Ishikawa (cell line): ENCODE measurements around the gene SOX14.

Experiments
- CEBPB ChIP-seq: IDR thresholded peaks from 2 replicates; pipeline ENCODE4 v1.6.1; 2012
- FOXM1 ChIP-seq: IDR thresholded peaks from 2 replicates; pipeline ENCODE4 v1.6.1; 2012; ENCODE audit warnings: low read depth, borderline replicate concordance
- TAF1 ChIP-seq: IDR thresholded peaks from 2 replicates; pipeline ENCODE4 v1.6.1; 2012; ENCODE audit warnings: low read depth, mild to moderate bottlenecking
- YY1 ChIP-seq: IDR thresholded peaks from 2 replicates; pipeline ENCODE4 v1.6.1; 2012; ENCODE audit warnings: low read depth
- TF ChIP-seq, protein P1 (sequence below): IDR thresholded peaks from 2 replicates; pipeline ENCODE4 v1.6.1; 2012; ENCODE audit warnings: low read depth, mild to moderate bottlenecking
- TF ChIP-seq, protein P2 (sequence below): IDR thresholded peaks from 2 replicates; pipeline ENCODE4 v1.6.1; 2012
- TF ChIP-seq, protein P3 (sequence below): IDR thresholded peaks from 2 replicates; pipeline ENCODE4 v1.6.1; 2012

DNA sequence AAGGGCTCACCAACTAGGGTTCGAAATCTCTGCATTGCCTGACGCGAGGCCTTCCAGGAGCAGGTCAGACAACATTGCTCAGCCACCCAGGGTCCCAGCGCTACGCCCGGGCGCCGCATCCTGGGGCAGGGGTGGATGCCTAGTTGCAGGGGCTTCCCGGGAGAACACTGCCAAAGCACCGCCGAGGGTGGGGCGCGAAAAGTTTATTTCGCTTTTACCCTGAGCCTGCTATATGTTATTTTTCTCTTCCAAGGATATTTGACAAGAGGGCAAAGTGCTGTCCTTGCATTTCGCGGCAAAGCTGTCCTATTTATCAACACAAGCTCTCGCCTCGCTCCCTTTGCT, 549 bp upstream of the SOX14 start:
- TF ChIP-seq TAF1 (no peak), CEBPB (no peak), YY1 (no peak), FOXM1 (no peak)
- TF ChIP-seq, protein P1, sequence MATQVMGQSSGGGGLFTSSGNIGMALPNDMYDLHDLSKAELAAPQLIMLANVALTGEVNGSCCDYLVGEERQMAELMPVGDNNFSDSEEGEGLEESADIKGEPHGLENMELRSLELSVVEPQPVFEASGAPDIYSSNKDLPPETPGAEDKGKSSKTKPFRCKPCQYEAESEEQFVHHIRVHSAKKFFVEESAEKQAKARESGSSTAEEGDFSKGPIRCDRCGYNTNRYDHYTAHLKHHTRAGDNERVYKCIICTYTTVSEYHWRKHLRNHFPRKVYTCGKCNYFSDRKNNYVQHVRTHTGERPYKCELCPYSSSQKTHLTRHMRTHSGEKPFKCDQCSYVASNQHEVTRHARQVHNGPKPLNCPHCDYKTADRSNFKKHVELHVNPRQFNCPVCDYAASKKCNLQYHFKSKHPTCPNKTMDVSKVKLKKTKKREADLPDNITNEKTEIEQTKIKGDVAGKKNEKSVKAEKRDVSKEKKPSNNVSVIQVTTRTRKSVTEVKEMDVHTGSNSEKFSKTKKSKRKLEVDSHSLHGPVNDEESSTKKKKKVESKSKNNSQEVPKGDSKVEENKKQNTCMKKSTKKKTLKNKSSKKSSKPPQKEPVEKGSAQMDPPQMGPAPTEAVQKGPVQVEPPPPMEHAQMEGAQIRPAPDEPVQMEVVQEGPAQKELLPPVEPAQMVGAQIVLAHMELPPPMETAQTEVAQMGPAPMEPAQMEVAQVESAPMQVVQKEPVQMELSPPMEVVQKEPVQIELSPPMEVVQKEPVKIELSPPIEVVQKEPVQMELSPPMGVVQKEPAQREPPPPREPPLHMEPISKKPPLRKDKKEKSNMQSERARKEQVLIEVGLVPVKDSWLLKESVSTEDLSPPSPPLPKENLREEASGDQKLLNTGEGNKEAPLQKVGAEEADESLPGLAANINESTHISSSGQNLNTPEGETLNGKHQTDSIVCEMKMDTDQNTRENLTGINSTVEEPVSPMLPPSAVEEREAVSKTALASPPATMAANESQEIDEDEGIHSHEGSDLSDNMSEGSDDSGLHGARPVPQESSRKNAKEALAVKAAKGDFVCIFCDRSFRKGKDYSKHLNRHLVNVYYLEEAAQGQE = no peak
- TF ChIP-seq, protein P2, sequence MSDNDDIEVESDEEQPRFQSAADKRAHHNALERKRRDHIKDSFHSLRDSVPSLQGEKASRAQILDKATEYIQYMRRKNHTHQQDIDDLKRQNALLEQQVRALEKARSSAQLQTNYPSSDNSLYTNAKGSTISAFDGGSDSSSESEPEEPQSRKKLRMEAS = no peak
- TF ChIP-seq, protein P3, sequence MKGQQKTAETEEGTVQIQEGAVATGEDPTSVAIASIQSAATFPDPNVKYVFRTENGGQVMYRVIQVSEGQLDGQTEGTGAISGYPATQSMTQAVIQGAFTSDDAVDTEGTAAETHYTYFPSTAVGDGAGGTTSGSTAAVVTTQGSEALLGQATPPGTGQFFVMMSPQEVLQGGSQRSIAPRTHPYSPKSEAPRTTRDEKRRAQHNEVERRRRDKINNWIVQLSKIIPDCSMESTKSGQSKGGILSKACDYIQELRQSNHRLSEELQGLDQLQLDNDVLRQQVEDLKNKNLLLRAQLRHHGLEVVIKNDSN = no peak
